Natural killer cell (primary cell): ENCODE data around the gene OR4F6. TPM values are rescaled to one million over a fixed set of nuclear protein-coding genes. Genes with fewer than 3 reads are reported as not detected.

ENCODE experiments used
- ATAC-seq, 3 donors: fragments of 150-1000 bp in 2 of 3; fragments of 200-7000 bp in 1 of 3; cut with Tn5 transposase; 1 replicate in 1 of 3; 2 replicates in 2 of 3; pipeline ENCODE4 v1.10.0; 2021; ENCODE audit warnings: mild to moderate bottlenecking in 2 of 3, moderate library complexity in 2 of 3
- DNase-seq, 2 donors: peaks; one replicate each; pipeline versions ENCODE4 v3.0.0 to v3.0.0-alpha.2; 2013 to 2021; ENCODE audit warnings: mixed read lengths in 1 of 2
- H3K27ac ChIP-seq: one replicate; pipeline ENCODE4 v1.5.1; 2013; ENCODE audit warnings: mild to moderate bottlenecking, low read length
- H3K27me3 ChIP-seq: one replicate; pipeline ENCODE4 v1.6.1; 2013; ENCODE audit warnings: low read length; ENCODE audit not compliant: control insufficient read depth, insufficient read depth
- H3K36me3 ChIP-seq: one replicate; pipeline ENCODE4 v1.6.1; 2013; ENCODE audit warnings: low read length; ENCODE audit not compliant: control insufficient read depth, insufficient read depth
- H3K4me1 ChIP-seq: one replicate; pipeline ENCODE4 v1.6.1; 2013; ENCODE audit warnings: low read length; ENCODE audit not compliant: control insufficient read depth, insufficient read depth
- H3K4me3 ChIP-seq: one replicate; pipeline ENCODE4 v1.5.1; 2013; ENCODE audit warnings: low read length
- H3K9me3 ChIP-seq: one replicate; pipeline ENCODE4 v1.6.1; 2013; ENCODE audit warnings: low read length; ENCODE audit not compliant: control insufficient read depth, insufficient read depth
- H3K27ac Mint-ChIP-seq, 2 donors: one replicate each; pipeline ENCODE4 v1.8.0; 2022; ENCODE audit warnings: mild to moderate bottlenecking in 2 of 2, mixed read lengths in 2 of 2, moderate library complexity in 1 of 2
- H3K27me3 Mint-ChIP-seq, 2 donors: one replicate each; pipeline ENCODE4 v1.8.0; 2022; ENCODE audit warnings: low read depth in 2 of 2, mixed read lengths in 2 of 2
- H3K36me3 Mint-ChIP-seq: one replicate; pipeline ENCODE4 v1.8.0; 2022; ENCODE audit warnings: mixed read lengths
- H3K4me1 Mint-ChIP-seq, 2 donors: one replicate each; pipeline ENCODE4 v1.8.0; 2022; ENCODE audit warnings: mixed read lengths in 2 of 2
- H3K4me3 Mint-ChIP-seq: one replicate; pipeline ENCODE4 v1.8.0; 2022; ENCODE audit warnings: mild to moderate bottlenecking, moderate library complexity, mixed read lengths
- H3K9me3 Mint-ChIP-seq, 2 donors: one replicate each; pipeline ENCODE4 v1.8.0; 2022; ENCODE audit warnings: mixed read lengths in 2 of 2
- CTCF ChIP-seq: fragments of 200-600 bp; IDR thresholded peaks from one replicate; pipeline ENCODE4 v1.8.0; 2022; ENCODE audit warnings: antibody characterized with exemption
- WGBS: methylation state at CpG from one replicate; pipeline ENCODE4 v1.1.7; 2013; ENCODE audit warnings: missing lambda C conversion rate; ENCODE audit not compliant: insufficient coverage; 5-methylcytosine and 5-hydroxymethylcytosine counted together
- intact Hi-C: fragments of 100-400 bp; cut with micrococcal nuclease; formaldehyde crosslinking; loops from one replicate; pipeline ENCODE4 v1.14.2; 2022
- total RNA-seq, 4 donors: library from RNA; stranded (reverse); fragments of 120-200 nt in 1 of 4; gene quantifications; one replicate each; pipeline versions ENCODE4 v1.2.3 to v1.2.4, GENCODE V29; 2013 to 2022

OR4F6 gene
- total RNA-seq, 3 donors from 2014 or later (not counting 1 experiment from before 2014, with no cell fraction given) = not detected

- Histone ChIP-seq H3K4me1 (no peaks in the 10 kb centered on the region), H3K36me3 (no peaks in the 10 kb centered on the region), H3K4me3 (no peak overlapping the region), H3K27ac (no peak overlapping the region), H3K27me3 (peaks cover 8% of the 10 kb centered on the region), H3K9me3 (no peaks in the 10 kb centered on the region)
- no peak overlapping the region for H3K27ac Mint-ChIP-seq
- ATAC-seq (no peak), DNase-seq (no peak)
- WGBS = 80% methylated on average over 5 of the region's 5 CpGs
- intact Hi-C loops = no loop called here
- no peaks in the 10 kb centered on the region for H3K36me3 Mint-ChIP-seq
- TF ChIP-seq CTCF = no peak
- peaks cover 14 to 28% of the 10 kb centered on the region in 2 donors for H3K27me3 Mint-ChIP-seq
- no peaks in the 10 kb centered on the region for H3K4me1 Mint-ChIP-seq
- peaks cover 3% of the 10 kb centered on the region in 2 donors for H3K9me3 Mint-ChIP-seq
- no peak overlapping the region for H3K4me3 Mint-ChIP-seq
These were observed 25.5 kb downstream of the OR4F6 start for GRCh38 chr15:101828774-101829173.

DNA sequence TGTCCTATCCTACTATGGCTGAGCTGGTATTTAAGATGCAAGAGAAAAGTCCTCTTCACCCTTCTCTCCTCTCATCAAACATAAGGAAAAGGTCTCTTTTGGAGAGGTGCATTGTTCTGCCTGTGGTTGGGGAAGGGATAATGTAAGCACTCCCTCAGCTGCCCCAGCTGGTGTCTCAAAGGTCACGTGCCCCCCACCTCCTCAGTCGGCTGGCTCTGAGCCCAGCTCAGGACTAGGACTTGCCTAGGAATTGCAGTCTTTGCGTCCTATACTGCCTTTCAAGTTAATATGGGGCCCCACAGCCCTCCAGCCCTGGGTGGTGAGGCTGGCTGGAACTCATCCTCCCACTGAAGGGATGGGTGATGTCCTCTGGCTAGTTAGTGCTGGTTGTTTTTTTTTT is 38.3 kb downstream of the OR4F6 start:
- Histone ChIP-seq H3K4me3 (no peak overlapping the region), H3K9me3 (no peaks in the 10 kb centered on the region), H3K27me3 (peaks cover 8% of the 10 kb centered on the region), H3K27ac (no peak overlapping the region), H3K4me1 (no peaks in the 10 kb centered on the region), H3K36me3 (no peaks in the 10 kb centered on the region)
- WGBS = 88% methylated on average over 3 of the region's 3 CpGs
- Mint-ChIP-seq H3K27me3 (peaks cover 18 to 29% of the 10 kb centered on the region in 2 donors), H3K36me3 (no peaks in the 10 kb centered on the region), H3K9me3 (no peaks in the 10 kb centered on the region), H3K4me1 (no peaks in the 10 kb centered on the region), H3K27ac (no peak overlapping the region), H3K4me3 (no peak overlapping the region)
- no peak for TF ChIP-seq CTCF
- ATAC-seq (no peak), DNase-seq (no peak)
- intact Hi-C loops = no loop called here

- Histone ChIP-seq H3K4me1 (no peaks in the 10 kb centered on the region), H3K9me3 (no peaks in the 10 kb centered on the region), H3K4me3 (no peak overlapping the region), H3K27me3 (peaks cover 4% of the 10 kb centered on the region), H3K27ac (no peak overlapping the region), H3K36me3 (no peaks in the 10 kb centered on the region)
- no peak for TF ChIP-seq CTCF
- Mint-ChIP-seq H3K27me3 (peaks cover 23 to 35% of the 10 kb centered on the region in 2 donors), H3K4me3 (no peak overlapping the region), H3K27ac (no peak overlapping the region), H3K4me1 (no peaks in the 10 kb centered on the region), H3K9me3 (no peaks in the 10 kb centered on the region), H3K36me3 (no peaks in the 10 kb centered on the region)
- no peak for ATAC-seq
- intact Hi-C loops = no loop called here
- DNase-seq = no peak
- WGBS = 66% methylated on average over 3 of the region's 6 CpGs
These were observed 41.6 kb downstream of the OR4F6 start for GRCh38 chr15:101844916-101845315.

- Mint-ChIP-seq H3K4me1 (no peaks in the 10 kb centered on the region), H3K27ac (no peak overlapping the region), H3K36me3 (no peaks in the 10 kb centered on the region), H3K9me3 (no peaks in the 10 kb centered on the region), H3K27me3 (peaks cover 17 to 40% of the 10 kb centered on the region in 2 donors), H3K4me3 (no peak overlapping the region)
- WGBS = 69% methylated on average over 1 of the region's 1 CpG
- no peak for TF ChIP-seq CTCF
- peaks cover 4% of the 10 kb centered on the region for H3K27me3 ChIP-seq
- intact Hi-C loops = no loop called here
- ATAC-seq (no peak), DNase-seq (no peak)
- H3K27ac ChIP-seq = no peak overlapping the region
- no peaks in the 10 kb centered on the region for H3K9me3 ChIP-seq
- no peaks in the 10 kb centered on the region for H3K36me3 ChIP-seq
- H3K4me3 ChIP-seq = no peak overlapping the region
- no peaks in the 10 kb centered on the region for H3K4me1 ChIP-seq
These were observed 49.0 kb downstream of the OR4F6 start for GRCh38 chr15:101852356-101852755.
